GM18909 (cell line): ENCODE measurements around the gene KIF13A.
"Not testable (repeated sequence)": the region's sequence is repeated elsewhere in the genome, so short reads cannot be mapped to it uniquely, and the experiment has no call there.

Experiments
- ATAC-seq: cut with Tn5 transposase; IDR thresholded peaks from one replicate; pipeline ENCODE4 v1.9.1; 2021; ENCODE audit warnings: mild to moderate bottlenecking; ENCODE audit not compliant: unreplicated experiment, poor library complexity

Gene KIF13A

DNA sequence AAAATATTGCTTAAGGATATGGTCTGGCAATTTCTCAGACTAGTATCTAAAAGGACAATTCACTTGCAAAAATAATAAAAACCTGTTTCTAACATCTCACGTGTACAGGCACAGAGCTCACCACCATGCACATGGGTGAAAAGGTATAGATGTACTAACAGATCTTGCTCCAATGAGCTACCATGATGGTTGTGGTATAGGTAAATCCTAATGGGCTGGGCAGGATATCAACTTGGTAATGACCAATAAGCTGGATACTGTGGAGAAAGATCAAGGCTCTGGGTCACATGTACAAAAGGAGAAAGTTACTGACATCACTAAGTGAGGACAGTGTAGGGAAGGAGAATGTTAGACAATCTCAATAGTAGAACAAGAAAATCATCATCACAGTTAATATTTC is 169.7 kb downstream of the KIF13A start:
- no peak for ATAC-seq

DNA sequence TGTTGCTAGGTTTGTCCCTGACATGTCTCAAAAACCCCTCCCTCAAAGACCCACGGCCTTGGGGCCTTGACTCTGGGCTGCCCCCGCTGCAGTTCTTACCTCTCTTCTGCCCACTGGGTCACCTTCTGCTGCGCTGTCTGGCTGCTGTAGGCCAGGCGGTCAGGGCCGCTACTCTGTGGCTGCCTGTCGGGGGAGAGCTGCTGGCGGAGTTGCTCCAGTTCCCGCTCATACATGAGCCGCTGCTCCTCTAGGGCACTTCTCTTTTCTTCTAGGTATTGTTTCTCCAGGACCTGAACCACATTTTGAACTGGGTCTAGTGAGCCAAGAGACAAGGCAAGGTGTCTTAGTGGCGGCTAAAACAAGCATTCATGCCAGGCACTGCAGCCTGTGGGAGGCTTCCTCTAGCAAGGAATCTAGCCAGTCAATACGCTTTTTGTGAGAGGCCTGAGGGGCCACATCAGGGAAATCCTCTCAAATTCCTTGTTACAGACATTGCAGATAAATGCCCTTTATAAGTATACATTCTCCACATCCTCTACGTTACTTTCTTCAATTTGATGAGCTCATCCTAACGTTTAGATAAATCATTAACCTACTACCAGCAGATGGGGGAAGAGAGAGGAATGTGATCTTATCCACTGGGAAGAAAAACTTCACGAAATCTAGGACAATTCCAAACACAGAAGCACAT is 170.4 kb downstream of the KIF13A start:
- ATAC-seq, result no peak

DNA sequence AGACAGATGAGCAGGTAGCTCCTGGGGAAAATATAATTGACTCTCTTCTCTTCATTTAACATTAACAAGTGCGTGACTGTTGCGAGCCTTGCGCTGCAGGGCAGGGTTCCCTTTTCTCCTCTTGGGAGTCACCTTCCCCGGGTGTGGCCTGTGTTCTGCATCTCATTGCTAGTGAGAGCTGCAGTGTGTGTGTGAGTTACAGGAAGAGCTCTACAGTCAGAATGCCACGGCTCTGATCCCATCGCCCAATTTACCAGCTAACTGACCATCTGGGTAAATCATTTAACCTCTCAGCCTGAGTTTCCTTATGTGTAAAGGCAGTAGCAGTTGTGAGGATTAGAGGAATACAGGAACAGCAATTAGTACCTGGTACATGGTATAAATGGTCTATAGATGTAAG is 173.9 kb downstream of the KIF13A start:
- no peak for ATAC-seq

DNA sequence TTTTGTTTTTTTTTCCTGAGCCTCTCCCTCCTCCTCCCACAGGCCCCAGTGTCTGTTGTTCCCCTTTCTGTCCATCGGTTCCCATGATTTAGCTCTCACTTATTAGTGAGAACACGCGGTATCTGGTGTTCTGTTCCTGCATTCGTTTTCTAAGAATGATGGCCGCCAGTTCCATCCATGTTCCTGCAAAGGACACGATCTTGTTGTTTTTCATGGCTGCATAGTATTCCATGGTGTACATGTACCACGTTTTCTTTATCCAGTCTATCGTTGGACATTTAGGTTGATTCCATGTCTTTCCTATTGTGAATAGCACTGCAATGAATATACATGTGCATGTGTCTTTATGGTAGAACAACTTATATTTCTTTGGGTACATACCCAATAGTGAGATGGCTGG is 175.1 kb downstream of the KIF13A start:
- ATAC-seq, result no peak

DNA sequence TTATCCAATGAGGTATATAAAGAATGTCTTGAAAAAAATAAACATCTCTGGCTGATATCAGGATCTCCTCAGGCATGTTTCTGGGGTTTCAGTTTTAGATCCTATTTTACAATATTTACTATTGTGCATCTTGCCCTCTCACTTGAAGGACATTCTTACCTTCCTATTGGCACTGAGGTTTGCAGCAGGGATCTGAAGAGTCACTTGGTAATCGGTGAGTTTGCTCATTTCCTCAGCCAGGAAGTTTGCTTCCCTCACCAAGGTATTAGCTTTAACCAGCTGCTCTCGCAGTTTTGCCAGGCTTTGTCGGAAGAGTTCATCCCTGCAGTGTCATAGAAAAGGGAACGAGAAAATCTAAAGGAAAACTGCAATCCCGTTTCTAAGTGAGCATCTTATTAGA is 178.8 kb downstream of the KIF13A start:
- no peak for ATAC-seq

DNA sequence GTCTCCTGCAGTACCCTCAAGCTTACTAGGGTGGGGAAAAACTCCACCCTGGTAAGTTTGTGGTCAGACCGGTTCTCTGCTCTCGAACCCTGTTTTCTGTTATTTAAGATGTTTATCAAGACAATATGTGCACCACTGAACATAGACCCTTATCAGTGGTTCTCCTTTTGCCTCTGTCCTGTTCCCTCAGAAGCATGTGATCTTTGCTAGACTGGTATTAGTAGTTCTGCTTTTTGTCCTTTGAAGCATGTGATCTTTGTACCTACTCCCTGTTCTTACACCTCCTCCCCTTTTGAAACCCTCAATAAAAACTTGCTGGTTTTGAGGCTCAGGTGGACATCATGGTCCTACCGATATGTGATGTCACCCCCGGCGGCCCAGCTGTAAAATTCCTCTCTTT is 180.0 kb downstream of the KIF13A start:
- not testable (repeated sequence) for ATAC-seq

DNA sequence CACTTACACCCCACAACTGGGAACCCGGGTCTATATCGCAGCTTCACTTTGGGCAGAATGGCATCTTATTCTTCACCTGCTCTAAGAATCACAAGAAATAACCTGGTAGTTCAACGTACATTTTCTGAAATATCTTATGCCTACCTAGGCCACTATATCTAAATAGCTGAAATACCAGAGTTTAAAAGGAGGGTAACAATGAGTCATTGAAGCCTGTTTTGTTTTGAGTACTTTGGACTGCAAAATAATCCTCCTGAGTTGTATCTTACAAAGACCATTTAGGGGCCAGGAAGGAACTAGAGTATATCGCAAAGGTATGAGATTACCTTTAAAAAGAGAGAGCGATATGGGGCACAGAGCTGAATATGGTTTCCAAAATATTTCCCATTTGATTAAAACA is 184.0 kb downstream of the KIF13A start:
- no peak for ATAC-seq

DNA sequence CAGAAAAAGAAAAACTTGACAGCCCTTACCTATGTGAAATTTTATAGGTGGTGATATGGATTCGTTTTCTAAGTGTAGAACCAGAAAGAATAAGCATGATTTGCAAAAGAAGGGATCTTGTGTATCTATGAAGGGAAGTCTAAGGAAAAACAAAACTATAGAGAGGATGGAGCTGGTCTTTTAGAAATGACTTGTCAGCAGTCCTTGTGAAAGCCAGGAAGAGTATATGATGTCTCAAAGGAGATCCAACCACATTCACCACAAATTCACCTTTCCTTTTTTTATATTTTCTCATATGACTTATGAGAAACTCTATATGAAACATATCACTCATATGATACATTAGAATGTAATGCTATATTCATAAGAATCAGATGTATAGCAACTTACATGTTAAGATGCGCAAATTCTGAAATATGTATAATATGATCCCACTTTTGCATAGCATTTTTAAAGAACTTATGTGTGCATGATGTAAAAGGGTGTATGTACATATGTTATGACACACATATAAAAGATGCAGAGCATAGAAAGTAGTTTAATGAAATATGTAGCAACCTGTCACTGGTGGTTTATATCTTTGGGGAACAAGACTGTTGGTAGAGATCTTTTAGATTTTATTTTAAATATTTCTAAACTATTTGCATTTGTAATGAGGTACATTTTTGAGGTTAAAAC is 188.8 kb downstream of the KIF13A start:
- no peak for ATAC-seq

DNA sequence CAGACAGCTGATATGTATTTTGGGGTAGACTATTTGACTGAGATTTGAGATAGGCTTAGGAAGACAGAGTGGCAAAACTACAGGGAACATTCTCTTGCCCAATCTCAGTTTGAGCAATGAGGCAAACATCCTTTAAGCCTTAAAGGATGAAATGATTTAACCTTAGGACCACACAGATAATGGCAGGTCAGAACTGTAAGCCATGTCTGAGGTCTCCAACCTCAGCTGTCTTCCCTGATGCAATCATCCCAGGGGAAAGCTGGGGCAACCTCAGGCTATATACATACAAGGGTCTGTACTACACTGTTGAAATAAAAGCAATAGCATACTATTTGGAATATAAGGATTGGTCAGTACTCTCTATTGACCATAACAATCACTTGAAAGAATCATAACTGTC is 196.9 kb downstream of the KIF13A start:
- ATAC-seq, result no peak

DNA sequence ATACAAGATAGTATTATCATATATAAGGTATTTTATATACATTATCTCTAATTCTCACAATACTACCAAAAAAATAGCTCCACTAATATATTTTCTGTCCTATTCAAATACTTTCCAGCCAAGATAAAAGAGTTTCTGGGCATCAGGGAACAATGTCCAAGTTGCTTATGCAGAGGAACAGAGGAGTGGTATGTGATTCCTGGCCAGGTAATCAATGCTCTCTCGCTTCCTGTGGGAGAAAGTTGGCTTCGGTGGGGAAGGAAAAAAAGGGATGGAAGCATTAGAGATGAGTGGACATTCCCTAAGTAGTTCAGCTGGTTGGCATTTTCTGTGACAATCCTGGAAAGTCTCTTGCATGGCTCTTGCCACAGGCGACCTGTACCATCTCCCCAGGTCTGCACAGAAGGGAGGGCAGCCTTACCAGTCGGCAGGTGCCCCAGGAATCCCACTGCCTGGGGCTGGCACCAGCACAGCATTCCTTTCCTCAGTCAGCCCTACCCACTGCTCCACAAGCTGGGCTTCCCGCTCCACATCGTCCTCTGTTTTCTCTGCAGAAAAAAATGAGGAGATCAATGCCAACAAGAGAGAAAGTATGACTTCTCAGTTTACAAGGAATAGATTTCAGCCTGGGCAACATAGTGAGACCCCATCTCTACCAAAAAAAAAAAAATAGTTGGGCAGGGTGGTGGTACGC is 202.2 kb downstream of the KIF13A start:
- no peak for ATAC-seq

DNA sequence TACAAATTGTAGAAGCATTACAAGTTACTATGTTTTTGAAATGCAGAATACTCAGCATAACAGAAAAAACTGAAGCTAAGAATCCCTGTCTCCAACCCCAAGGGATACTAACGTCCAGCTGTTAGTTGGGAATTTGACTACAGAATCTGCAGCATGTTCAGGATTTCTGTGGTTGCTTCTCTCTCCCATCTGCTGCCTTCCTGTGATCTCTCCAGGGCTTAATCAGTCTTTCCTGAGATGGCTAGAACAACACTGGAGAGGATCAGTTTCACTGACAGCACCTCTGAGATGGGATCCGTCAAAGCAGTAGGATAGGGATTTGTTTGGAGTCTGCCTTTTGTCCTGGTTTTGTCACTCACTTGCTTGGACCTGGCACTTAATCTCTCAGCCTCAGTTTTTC is 207.4 kb downstream of the KIF13A start:
- ATAC-seq, result no peak

DNA sequence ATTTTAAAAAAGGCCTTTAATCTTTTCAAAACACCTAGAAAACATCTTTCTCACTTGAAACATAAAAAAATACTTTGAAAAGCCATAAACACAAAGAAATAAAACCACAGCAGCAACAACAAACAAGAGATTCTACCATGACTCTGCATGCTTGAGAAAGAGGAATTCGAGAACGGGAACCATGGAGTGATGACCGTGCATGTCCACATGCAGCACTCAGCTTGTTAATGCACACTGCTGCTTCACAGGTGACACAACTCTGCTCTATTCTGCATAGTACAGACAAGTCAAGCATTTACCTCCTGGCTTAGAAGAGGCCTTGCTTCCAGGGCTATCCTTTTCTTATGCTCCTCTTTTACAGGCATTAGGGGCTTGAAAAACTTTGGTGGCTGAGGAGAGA is 215.8 kb downstream of the KIF13A start:
- ATAC-seq, result no peak

DNA sequence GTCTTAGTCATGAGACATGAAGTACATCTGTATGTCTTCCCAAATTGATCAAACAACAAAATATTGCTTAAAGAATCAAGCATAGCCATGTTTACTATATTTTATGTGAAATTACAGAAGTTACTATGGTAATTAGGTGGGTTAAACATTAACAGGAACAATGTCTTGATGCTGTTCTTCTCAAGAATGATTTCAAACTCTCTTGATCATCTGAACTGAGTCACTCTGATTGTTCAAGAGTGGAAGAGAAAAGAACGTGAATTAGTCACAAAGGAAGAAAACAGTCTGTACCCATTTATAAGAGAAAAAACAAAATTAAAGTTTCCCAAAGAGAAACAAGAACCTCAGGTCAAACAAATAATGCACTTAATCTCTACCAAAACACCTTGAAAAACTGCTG is 218.6 kb downstream of the KIF13A start:
- ATAC-seq, result no peak

DNA sequence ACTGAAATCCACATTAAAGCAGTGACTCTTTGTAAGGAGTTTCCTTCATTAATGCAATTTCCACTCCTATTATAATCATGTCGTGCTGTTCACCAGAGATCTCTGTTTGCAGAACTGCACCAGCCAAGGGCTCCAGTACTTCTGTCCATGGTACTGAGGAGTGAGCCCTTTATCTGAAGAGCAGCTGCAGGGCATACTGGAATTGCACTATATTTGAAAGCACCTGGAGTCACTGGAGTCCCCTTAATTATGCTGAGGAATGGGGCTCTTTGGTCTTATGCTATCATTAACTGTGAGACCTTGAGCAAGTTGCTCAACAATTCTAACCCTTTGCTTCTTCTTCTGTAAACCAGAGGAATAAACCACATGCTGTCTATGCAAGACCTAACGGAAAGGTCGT is 219.0 kb downstream of the KIF13A start:
- ATAC-seq, result no peak

DNA sequence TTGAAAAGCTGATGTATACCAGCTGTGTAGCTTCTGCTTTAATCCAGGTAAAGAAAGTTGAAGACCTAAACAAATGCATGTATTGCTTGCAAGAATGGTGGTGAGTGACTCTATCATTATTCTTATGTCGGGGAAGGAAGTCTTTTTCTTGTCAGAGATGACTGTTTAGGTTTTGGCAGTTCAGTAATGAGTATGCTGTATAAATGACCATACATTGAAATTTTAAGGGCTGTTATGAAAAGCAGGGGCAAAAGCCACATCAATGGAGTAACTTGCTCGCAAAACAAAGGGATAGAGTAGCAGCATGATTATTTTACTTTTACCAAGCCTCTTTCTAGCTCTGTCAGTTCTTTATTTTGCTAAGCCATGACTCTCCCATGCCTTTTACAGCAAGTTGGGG is 224.8 kb downstream of the KIF13A start:
- ATAC-seq, result no peak

DNA sequence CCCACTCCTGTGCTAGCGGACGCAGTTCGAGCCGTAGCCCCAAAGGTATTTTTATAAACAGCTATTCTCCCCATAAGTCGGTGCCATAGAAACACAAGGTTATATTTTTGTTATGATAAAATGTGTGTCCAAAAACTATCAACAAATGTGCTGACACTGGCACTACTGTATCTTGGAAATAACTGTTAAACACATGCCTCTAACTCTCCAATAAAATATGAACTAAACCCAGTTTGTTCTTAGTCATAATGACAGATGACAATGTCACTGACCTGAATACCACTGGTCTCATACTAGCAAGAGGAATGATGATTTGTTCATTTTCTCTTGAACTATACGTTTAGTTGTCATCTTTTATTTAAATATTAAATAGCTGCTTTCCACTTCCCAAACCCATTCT is 229.3 kb downstream of the KIF13A start:
- no peak for ATAC-seq

DNA sequence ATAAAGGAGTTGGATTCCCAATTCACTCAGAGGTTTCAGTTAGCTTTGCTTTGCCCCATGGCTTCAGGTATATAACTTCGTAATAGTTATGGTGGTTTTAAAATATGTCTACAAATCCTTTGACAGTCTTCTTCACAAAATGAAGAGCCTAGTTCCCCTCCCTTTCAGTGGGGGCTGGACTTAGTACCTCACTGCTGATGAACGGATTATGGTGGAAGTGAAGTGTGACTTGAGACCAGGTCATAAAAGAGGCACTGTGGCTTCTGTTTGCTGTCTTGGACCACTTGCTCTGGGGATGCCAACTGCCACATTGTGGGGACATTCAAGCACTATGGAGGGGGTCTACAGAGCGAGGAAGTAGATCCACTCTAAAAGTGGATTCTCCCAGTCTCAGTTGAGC is 233.2 kb downstream of the KIF13A start:
- no peak for ATAC-seq

DNA sequence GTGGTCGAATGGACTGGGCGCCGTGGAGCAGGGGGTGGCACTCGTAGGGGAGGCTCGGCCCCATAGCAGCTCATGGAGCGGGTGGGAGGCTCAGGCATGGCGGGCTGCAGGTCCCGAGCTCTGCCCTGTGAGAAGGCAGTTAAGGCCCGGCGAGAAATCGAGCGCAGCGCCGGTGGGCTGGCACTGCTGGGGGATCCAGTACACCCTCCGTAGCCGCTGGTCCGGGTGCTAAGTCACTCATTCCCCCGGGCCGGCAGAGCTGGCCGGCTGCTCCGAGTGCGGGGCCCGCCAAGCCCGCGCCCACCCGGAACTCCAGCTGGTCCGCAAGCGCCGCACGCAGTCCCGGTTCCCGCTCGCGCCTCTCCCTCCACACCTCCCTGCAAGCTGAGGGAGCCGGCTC is 242.1 kb downstream of the KIF13A start:
- ATAC-seq, result not testable (repeated sequence)

DNA sequence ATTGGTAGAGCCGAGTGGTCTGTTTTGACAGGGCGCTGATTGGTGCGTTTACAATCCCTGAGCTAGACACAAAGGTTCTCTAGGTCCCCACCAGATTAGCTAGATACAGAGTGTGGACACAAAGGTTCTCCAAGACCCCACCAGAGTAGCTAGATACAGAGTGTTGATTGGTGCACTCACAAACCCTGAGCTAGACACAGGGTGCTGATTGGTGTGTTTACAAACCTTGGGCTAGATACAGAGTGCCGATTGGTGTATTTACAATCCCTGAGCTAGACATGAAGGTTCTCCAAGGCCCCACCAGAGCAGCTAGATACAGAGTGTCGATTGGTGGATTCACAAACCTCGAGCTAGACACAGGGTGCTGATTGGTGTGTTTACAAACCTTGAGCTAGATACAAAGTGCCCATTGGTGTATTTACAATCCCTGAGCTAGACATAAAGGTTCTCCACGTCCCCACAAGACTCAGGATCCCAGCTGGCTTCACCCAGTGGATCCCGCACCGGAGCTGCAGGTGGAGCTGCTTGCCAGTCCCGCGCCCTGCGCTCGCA is 242.6 kb downstream of the KIF13A start:
- not testable (repeated sequence) for ATAC-seq

DNA sequence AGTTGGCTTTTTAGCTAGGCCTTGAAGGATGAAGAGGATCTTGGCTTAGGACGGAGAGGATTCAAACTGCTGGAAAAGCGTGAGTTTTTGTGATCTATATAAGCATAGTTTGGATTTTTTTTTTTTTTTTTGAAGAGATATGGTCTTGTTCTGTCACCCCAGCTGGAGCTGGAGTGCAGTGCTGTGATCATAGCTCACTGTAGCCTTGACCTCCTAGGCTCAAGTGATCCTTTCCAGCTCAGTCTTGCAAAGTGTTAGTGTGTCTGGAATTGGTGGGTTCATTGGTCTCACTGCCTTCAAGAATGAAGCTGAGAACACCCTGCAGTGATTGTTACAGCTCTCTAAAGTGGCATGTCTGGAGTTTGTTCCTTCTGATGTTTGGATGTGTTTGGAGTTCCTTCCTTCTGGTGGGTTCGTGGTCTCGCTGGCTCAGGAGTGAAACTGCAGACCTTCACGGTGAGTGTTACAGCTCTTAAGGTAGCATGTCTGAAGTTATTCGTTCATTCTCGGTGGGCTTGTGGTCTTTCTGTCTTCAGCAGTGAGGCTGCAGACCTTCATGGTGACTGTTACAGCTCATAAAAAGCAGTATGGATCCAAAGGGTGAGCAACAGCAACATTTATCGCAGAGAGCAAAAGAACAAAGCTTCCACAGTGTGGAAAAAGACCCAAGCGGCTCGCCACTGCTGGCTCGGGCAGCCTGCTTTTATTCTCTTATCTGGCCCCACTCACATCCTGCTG is 243.2 kb downstream of the KIF13A start:
- no peak for ATAC-seq

DNA sequence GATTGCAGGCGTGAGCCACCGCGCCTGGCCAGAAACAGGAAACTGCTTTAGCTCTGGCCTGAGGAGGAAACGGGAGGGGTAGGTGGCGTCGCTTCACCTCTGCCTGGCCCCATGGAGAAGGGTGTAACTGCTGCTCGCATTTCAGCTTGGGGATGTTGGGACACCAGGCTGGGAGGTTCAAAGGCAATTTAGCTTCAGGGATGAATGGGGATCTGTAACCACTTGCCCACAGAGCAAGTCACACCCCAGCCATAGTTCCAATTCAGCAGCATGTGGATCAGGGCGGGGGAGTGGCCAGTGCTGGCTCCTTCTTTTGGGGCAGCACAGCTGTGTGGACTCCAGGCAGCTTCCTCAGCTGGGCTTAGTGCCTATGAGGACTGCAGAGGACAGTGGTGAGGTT is 245.9 kb downstream of the KIF13A start:
- no peak for ATAC-seq
